Measurements from ENCODE around the gene FUOM.

- TF ChIP-seq YY1 (IDR thresholded peaks at IDR 0.05; ENCODE audit: insufficient read depth, insufficient read length) (no peak), SUZ12 (IDR thresholded peaks at IDR 0.05; ENCODE audit: extremely low read depth, insufficient read depth, insufficient read length) (no peak), ZNF274 (IDR thresholded peaks at IDR 0.05; ENCODE audit: low read depth, low read length) (no peak)
These were observed 1.8 kb downstream of the FUOM start for GRCh38 chr10:133355991-133356390.
